Choroid plexus epithelial cell (primary cell): ENCODE results near the gene SET.

ENCODE experiments used
- DNase-seq: peaks from one replicate; pipeline ENCODE4 v3.0.0-alpha.2; 2010; ENCODE audit warnings: low read depth
- H3K4me3 ChIP-seq: 2 replicates; pipeline ENCODE4 v1.5.1; 2011; ENCODE audit warnings: low read depth, mild to moderate bottlenecking, control low read depth, low read length, moderate library complexity
- CTCF ChIP-seq: conservative IDR thresholded peaks from 2 replicates; pipeline ENCODE4 v1.5.1; 2011; ENCODE audit warnings: low read depth, mild to moderate bottlenecking, control low read depth, inconsistent platforms, low read length, moderate library complexity

SET gene

GRCh38 chr9:128706045-128706444 is 17.0 kb downstream of the SET start:
- no peak for DNase-seq
- no peak overlapping the region for H3K4me3 ChIP-seq
- TF ChIP-seq CTCF: no peak

- TF ChIP-seq CTCF: no peak
- DNase-seq: no peak
- no peak overlapping the region for H3K4me3 ChIP-seq
Measured at GRCh38 chr9:128706671-128707381, 17.8 kb downstream of the SET start.

GRCh38 chr9:128707446-128707845 is 18.4 kb downstream of the SET start:
- H3K4me3 ChIP-seq: no peak overlapping the region
- DNase-seq: no peak
- no peak for TF ChIP-seq CTCF

GRCh38 chr9:128712451-128713410 is 23.7 kb downstream of the SET start:
- TF ChIP-seq CTCF: no peak
- DNase-seq: no peak

GRCh38 chr9:128713411-128713780 is 24.4 kb downstream of the SET start:
- TF ChIP-seq CTCF: no peak
- no peak for DNase-seq
- H3K4me3 ChIP-seq: no peak overlapping the region

More at GRCh38 chr9:128712451-128713410, 23.7 kb downstream of the SET start:
- H3K4me3 ChIP-seq: no peak overlapping the region

GRCh38 chr9:128713941-128714573 is 25.0 kb downstream of the SET start:
- no peak overlapping the region for H3K4me3 ChIP-seq
- TF ChIP-seq CTCF: no peak
- DNase-seq: no peak
